Nephron progenitor cell (in vitro differentiated cells): ENCODE data around the gene CLC.

Experiments
- DNase-seq: peaks from one replicate; pipeline ENCODE4 v3.0.0; 2021
- H3K27ac Mint-ChIP-seq: 2 replicates; pipeline ENCODE4 v1.8.0; 2021; ENCODE audit warnings: mild to moderate bottlenecking, moderate library complexity, mixed read lengths
- H3K27me3 Mint-ChIP-seq: 2 replicates; pipeline ENCODE4 v1.8.0; 2021; ENCODE audit warnings: mild to moderate bottlenecking, low read depth, mixed read lengths; ENCODE audit not compliant: poor library complexity
- H3K36me3 Mint-ChIP-seq: 2 replicates; pipeline ENCODE4 v1.8.0; 2021; ENCODE audit warnings: low read depth, mixed read lengths
- H3K4me1 Mint-ChIP-seq: 2 replicates; pipeline ENCODE4 v1.8.0; 2021; ENCODE audit warnings: mixed read lengths
- H3K4me3 Mint-ChIP-seq: 2 replicates; pipeline ENCODE4 v1.8.0; 2021; ENCODE audit warnings: mild to moderate bottlenecking, moderate library complexity, mixed read lengths
- H3K9me3 Mint-ChIP-seq: 2 replicates; pipeline ENCODE4 v1.8.0; 2021; ENCODE audit warnings: mild to moderate bottlenecking, moderate library complexity, mixed read lengths
- TF ChIP-seq, protein P1 (sequence below): fragments of 200-600 bp; sonication (generic); IDR thresholded peaks from 2 replicates; pipeline ENCODE4 v1.5.0; 2021; ENCODE audit warnings: antibody characterized with exemption

CLC gene

DNA sequence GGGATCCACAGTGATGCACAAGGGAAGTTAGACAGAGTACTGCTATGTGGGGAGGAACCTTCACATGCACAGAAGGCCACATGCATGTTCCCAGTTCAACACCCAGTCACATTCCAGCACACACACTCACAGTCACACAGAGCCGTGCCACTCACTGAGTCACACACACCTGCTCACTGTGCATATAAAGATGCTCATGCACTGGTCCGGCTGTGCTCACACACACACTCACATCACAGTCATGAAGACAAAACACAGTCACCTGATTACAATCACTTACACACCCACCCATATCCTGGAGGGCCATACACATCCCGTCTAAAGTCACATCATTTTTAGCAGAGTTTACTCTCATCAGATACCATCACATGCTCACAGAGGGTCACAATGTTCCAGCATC is 478 bp downstream of the CLC start:
- no peak for DNase-seq
- TF ChIP-seq, protein P1, sequence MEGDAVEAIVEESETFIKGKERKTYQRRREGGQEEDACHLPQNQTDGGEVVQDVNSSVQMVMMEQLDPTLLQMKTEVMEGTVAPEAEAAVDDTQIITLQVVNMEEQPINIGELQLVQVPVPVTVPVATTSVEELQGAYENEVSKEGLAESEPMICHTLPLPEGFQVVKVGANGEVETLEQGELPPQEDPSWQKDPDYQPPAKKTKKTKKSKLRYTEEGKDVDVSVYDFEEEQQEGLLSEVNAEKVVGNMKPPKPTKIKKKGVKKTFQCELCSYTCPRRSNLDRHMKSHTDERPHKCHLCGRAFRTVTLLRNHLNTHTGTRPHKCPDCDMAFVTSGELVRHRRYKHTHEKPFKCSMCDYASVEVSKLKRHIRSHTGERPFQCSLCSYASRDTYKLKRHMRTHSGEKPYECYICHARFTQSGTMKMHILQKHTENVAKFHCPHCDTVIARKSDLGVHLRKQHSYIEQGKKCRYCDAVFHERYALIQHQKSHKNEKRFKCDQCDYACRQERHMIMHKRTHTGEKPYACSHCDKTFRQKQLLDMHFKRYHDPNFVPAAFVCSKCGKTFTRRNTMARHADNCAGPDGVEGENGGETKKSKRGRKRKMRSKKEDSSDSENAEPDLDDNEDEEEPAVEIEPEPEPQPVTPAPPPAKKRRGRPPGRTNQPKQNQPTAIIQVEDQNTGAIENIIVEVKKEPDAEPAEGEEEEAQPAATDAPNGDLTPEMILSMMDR = no peak
- Mint-ChIP-seq H3K4me1 (no peaks in the 10 kb centered on the region), H3K27ac (no peak overlapping the region), H3K9me3 (peaks cover 2% of the 10 kb centered on the region), H3K36me3 (no peaks in the 10 kb centered on the region), H3K4me3 (no peak overlapping the region), H3K27me3 (peaks cover 39% of the 10 kb centered on the region)

DNA sequence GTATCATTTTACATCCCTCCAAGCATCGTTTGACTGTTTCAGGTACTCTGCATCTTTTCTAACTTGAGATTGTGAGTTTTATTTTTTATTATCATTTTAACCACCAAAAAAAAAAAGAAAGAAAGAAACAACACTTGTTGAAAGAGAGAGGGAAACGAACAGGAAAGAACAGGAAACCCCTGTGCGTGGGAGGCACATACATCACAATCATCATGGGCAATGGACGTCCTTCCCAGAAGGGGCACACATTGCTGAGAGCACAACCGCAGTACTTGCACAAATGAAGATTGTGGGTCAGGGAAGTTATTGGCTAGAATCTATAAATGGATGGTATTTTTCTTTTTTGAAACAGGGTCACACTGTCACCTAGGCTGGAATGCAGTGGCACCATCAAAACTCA is 1.7 kb downstream of the CLC start:
- peaks cover 2% of the 10 kb centered on the region for H3K9me3 Mint-ChIP-seq
- TF ChIP-seq, protein P1 = no peak
- DNase-seq = no peak
- no peak overlapping the region for H3K4me3 Mint-ChIP-seq
- H3K27ac Mint-ChIP-seq = no peak overlapping the region
- H3K36me3 Mint-ChIP-seq = no peaks in the 10 kb centered on the region
- H3K4me1 Mint-ChIP-seq = no peaks in the 10 kb centered on the region
- H3K27me3 Mint-ChIP-seq = peaks cover 41% of the 10 kb centered on the region

DNA sequence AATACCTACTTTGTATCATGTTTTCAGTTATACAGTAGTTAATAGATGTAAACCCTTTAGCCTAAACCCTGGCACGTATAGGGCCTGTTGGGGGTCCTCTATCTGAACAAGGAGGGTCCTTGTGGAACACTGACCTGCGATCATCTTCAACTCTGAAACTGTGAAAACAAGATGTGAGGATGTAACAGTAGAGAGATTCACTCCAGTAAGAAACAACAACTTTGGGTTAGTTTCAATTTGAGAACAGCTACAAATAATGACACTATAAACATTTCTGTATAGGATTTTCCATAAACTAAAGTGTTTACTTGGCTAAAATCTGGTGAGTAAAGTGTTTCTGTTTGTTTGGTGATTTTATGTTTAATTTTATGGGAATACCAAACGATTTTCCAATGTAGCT is 2.1 kb downstream of the CLC start:
- DNase-seq = no peak
- Mint-ChIP-seq H3K9me3 (peaks cover 2% of the 10 kb centered on the region), H3K27ac (no peak overlapping the region), H3K27me3 (peaks cover 38% of the 10 kb centered on the region), H3K36me3 (no peaks in the 10 kb centered on the region), H3K4me1 (no peaks in the 10 kb centered on the region), H3K4me3 (no peak overlapping the region)
- TF ChIP-seq, protein P1 = no peak

DNA sequence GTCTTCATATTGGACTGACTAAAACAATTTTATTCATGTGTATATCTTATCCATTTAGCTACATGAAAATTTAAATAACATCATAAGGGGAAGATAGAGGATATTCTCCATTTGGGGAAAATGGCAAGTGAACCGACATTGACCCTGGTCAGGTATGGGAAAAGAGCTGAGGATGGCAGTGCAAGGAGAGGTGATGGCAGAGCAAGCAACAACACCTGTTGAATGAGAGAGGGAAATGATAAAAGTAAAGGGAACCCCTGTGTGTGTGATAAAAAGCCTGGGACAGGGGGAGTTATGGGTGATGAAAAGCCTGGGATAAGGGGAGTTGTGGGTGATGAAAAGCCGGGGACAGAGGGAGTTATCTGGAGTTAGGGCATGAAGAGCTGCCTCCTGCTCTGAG is 4.0 kb downstream of the CLC start:
- H3K27ac Mint-ChIP-seq = no peak overlapping the region
- no peaks in the 10 kb centered on the region for H3K36me3 Mint-ChIP-seq
- no peak overlapping the region for H3K4me3 Mint-ChIP-seq
- H3K9me3 Mint-ChIP-seq = peaks cover 2% of the 10 kb centered on the region
- no peak for DNase-seq
- peaks cover 30% of the 10 kb centered on the region for H3K27me3 Mint-ChIP-seq
- TF ChIP-seq, protein P1 = no peak
- H3K4me1 Mint-ChIP-seq = no peaks in the 10 kb centered on the region

DNA sequence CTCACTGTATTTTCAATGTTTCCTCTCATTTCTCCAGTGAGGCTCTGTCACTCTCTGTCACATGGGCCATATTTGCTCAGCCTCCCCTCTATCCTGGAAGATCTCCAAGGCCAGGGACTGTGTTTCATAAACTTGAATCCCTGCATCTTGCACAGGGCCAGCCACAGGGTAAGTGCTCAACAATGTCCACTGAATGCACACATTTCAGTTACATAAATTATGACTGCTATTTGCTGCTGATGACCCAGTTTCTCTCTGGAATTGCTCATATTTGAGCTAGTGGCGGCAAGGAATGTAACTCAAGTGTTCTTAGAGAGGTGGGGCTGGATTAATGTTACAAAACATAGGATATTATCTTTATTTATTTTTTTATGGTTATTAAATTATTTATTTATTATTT is 6.1 kb downstream of the CLC start:
- DNase-seq = no peak
- H3K4me3 Mint-ChIP-seq = no peak overlapping the region
- no peak overlapping the region for H3K27ac Mint-ChIP-seq
- peaks cover 19% of the 10 kb centered on the region for H3K27me3 Mint-ChIP-seq
- no peaks in the 10 kb centered on the region for H3K4me1 Mint-ChIP-seq
- TF ChIP-seq, protein P1 = no peak
- peaks cover 2% of the 10 kb centered on the region for H3K9me3 Mint-ChIP-seq
- H3K36me3 Mint-ChIP-seq = no peaks in the 10 kb centered on the region

DNA sequence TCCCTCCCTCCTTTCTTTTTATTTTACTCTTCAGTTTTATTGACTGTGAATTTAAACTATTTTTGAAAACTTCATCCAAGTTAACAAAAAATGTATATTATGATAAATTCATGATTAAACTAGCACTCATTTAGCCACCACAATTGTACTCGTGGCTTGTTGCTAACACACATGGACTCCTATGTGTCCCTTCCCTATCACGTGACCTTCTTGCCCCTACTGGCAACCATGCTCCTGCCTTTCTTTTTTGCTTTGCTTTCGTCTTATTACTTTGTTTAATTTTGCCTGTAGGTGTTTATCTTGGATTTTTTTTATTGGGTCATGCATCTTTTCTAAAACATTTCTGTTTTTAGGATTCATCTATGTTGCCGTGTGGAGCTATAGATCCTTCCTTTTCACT is 8.2 kb downstream of the CLC start:
- Mint-ChIP-seq H3K36me3 (no peaks in the 10 kb centered on the region), H3K27ac (no peak overlapping the region), H3K4me1 (no peaks in the 10 kb centered on the region), H3K9me3 (peaks cover 2% of the 10 kb centered on the region), H3K4me3 (no peak overlapping the region), H3K27me3 (peaks cover 27% of the 10 kb centered on the region)
- no peak for DNase-seq
- TF ChIP-seq, protein P1 = no peak
